ENCODE data around the gene EDARADD. TPM values are rescaled to one million over a fixed set of nuclear protein-coding genes. Genes with fewer than 3 reads are reported as not detected.

Gene EDARADD
- total RNA-seq, 1 experiment from 2014 or later: 0.30 TPM

Other genes with a start within 250 kb of the EDARADD start
- 5.4 TPM for gene ERO1B, start 112.3 kb upstream of the EDARADD start, total RNA-seq (2021; ENCODE audit: unreplicated experiment)
- gene LGALS8, start 129.7 kb downstream of the EDARADD start, total RNA-seq (2021; ENCODE audit: unreplicated experiment): 30.7 TPM
- gene HEATR1, start 210.2 kb downstream of the EDARADD start, total RNA-seq (2021; ENCODE audit: unreplicated experiment): 68.3 TPM

Data from HCT116 (cell line).